Measurements from ENCODE around the gene ANKLE1.
A peak's percentile ranks its signal among the peaks of the same experiment; 100 is the strongest.

ANKLE1 gene

GRCh38 chr19:17303167-17303939 is 21.7 kb downstream of the ANKLE1 start, which contains the start of gene ABHD8:
Gene ABHD8 (minus strand): TSS chr19:17303425. CDS start chr19:17301616, 1,809 bp downstream.
- H3K4me3 ChIP-seq (ENCODE audit: low read length in 2 of 2): peak within 1 kb of the TSS; percentile 60 to 83
- no CpG with 5 or more reads among the region's 52 CpGs for WGBS, 2 donors (ENCODE audit: extremely low coverage in 2 of 2, insufficient read length in 2 of 2, insufficient replicate concordance in 1 of 2)

GRCh38 chr19:17303940-17304267 is 22.2 kb downstream of the ANKLE1 start:
- Histone ChIP-seq H3K14ac (ENCODE audit: low read length) (no peak overlapping the region), H3K4me3 (ENCODE audit: low read length in 2 of 2) (peak overlapping the region in 1 of 2 donors; percentile 60), H2BK120ac (ENCODE audit: low read depth, low read length) (no peak overlapping the region), H3K27ac (replicated peaks; ENCODE audit: low read length) (no peak overlapping the region), H2BK5ac (ENCODE audit: low read length) (no peak overlapping the region), H2BK15ac (ENCODE audit: low read length) (no peak overlapping the region), H3K79me1 (ENCODE audit: low read depth, low read length) (peaks cover 4% of the 10 kb centered on the region), H3K4me2 (ENCODE audit: insufficient read depth, low read length, poor library complexity, severe bottlenecking) (peak overlapping the region; percentile 48), H3K36me3 (replicated peaks in 1 of 2; ENCODE audit: control insufficient read depth in 2 of 2, insufficient read depth in 2 of 2, low read length in 2 of 2) (peaks cover 2 to 8% of the 10 kb centered on the region in 2 donors), H3K27me3 (ENCODE audit: control insufficient read depth in 3 of 3, insufficient read depth in 3 of 3, low read depth in 1 of 3, low read length in 3 of 3) (no peaks in the 10 kb centered on the region), H3K4ac (ENCODE audit: low read length) (no peak overlapping the region), H3K9ac (ENCODE audit: low read depth, low read length, poor library complexity) (no peak overlapping the region), H4K8ac (ENCODE audit: low read depth, low read length) (no peak overlapping the region), H2AK5ac (ENCODE audit: low read depth, low read length) (no peak overlapping the region), H2BK12ac (ENCODE audit: low read length) (no peak overlapping the region), H3K4me1 (ENCODE audit: control insufficient read depth in 2 of 2, insufficient read depth in 1 of 2, low read depth in 1 of 2, low read length in 2 of 2) (peaks cover 11 to 14% of the 10 kb centered on the region in 2 donors), H3K9me3 (replicated peaks in 1 of 2; ENCODE audit: control insufficient read depth in 2 of 2, insufficient read depth in 1 of 2, low read depth in 1 of 2, low read length in 2 of 2) (no peaks in the 10 kb centered on the region), H3K23ac (ENCODE audit: low read depth, low read length, poor library complexity) (no peak overlapping the region), H3K18ac (ENCODE audit: low read length) (no peak overlapping the region), H4K91ac (ENCODE audit: low read depth, low read length, poor library complexity) (no peak overlapping the region), H2AFZ (ENCODE audit: low read length) (peak overlapping the region; percentile 87)
- no peak for DNase-seq (ENCODE audit: low spot score)
- no CpG with 5 or more reads among the region's 12 CpGs for WGBS, 2 donors (ENCODE audit: extremely low coverage in 2 of 2, insufficient read length in 2 of 2, insufficient replicate concordance in 1 of 2)

More at GRCh38 chr19:17303167-17303939, 21.7 kb downstream of the ANKLE1 start, which contains the start of gene ABHD8:
- Histone ChIP-seq H3K18ac (ENCODE audit: low read length) (peak within 1 kb of the TSS; percentile 98), H3K4me2 (ENCODE audit: insufficient read depth, low read length, poor library complexity, severe bottlenecking) (peak within 1 kb of the TSS; percentile 94), H2BK15ac (ENCODE audit: low read length) (peak within 1 kb of the TSS; percentile 86), H3K36me3 (replicated peaks in 1 of 2; ENCODE audit: control insufficient read depth in 2 of 2, insufficient read depth in 2 of 2, low read length in 2 of 2) (peaks cover 2 to 13% of the 10 kb centered on the region in 2 donors), H3K79me1 (ENCODE audit: low read depth, low read length) (peaks cover 4% of the 10 kb centered on the region), H2BK120ac (ENCODE audit: low read depth, low read length) (peak within 1 kb of the TSS; percentile 65), H3K9ac (ENCODE audit: low read depth, low read length, poor library complexity) (peak within 1 kb of the TSS; percentile 89), H4K8ac (ENCODE audit: low read depth, low read length) (no peak within 1 kb of the TSS), H2AFZ (ENCODE audit: low read length) (peak within 1 kb of the TSS; percentile 87), H3K9me3 (replicated peaks in 1 of 2; ENCODE audit: control insufficient read depth in 2 of 2, insufficient read depth in 1 of 2, low read depth in 1 of 2, low read length in 2 of 2) (peaks cover 0 to 2% of the 10 kb centered on the region in 2 donors), H3K14ac (ENCODE audit: low read length) (peak within 1 kb of the TSS; percentile 63), H3K27ac (replicated peaks; ENCODE audit: low read length) (no peak within 1 kb of the TSS), H2BK12ac (ENCODE audit: low read length) (no peak within 1 kb of the TSS), H3K27me3 (ENCODE audit: control insufficient read depth in 3 of 3, insufficient read depth in 3 of 3, low read depth in 1 of 3, low read length in 3 of 3) (no peaks in the 10 kb centered on the region), H3K4ac (ENCODE audit: low read length) (no peak within 1 kb of the TSS), H2AK5ac (ENCODE audit: low read depth, low read length) (peak within 1 kb of the TSS; percentile 97), H2BK5ac (ENCODE audit: low read length) (peak within 1 kb of the TSS; percentile 98), H3K23ac (ENCODE audit: low read depth, low read length, poor library complexity) (peak within 1 kb of the TSS; percentile 48), H3K4me1 (ENCODE audit: control insufficient read depth in 2 of 2, insufficient read depth in 1 of 2, low read depth in 1 of 2, low read length in 2 of 2) (peaks cover 11 to 14% of the 10 kb centered on the region in 2 donors), H4K91ac (ENCODE audit: low read depth, low read length, poor library complexity) (no peak within 1 kb of the TSS)
- peak; percentile 96 for DNase-seq (ENCODE audit: low spot score)

- no peak overlapping the region for H3K9ac ChIP-seq (ENCODE audit: low read depth, low read length, poor library complexity)
- 100% methylated on average over 1 of the region's 12 CpGs; no CpG with 5 or more reads in 1 of the 2 donors for WGBS, 2 donors (ENCODE audit: extremely low coverage in 2 of 2, insufficient read length in 2 of 2, insufficient replicate concordance in 1 of 2)
- H3K4me2 ChIP-seq (ENCODE audit: insufficient read depth, low read length, poor library complexity, severe bottlenecking): no peak overlapping the region
Observed at GRCh38 chr19:17304386-17305215, 22.9 kb downstream of the ANKLE1 start.

GRCh38 chr19:17305216-17305516 is 23.5 kb downstream of the ANKLE1 start:
- Histone ChIP-seq H4K8ac (ENCODE audit: low read depth, low read length) (no peak overlapping the region), H3K27me3 (ENCODE audit: control insufficient read depth in 3 of 3, insufficient read depth in 3 of 3, low read depth in 1 of 3, low read length in 3 of 3) (no peaks in the 10 kb centered on the region), H3K27ac (replicated peaks; ENCODE audit: low read length) (peak overlapping the region; percentile 56), H3K36me3 (replicated peaks in 1 of 2; ENCODE audit: control insufficient read depth in 2 of 2, insufficient read depth in 2 of 2, low read length in 2 of 2) (peaks cover 2 to 6% of the 10 kb centered on the region in 2 donors), H3K9me3 (replicated peaks in 1 of 2; ENCODE audit: control insufficient read depth in 2 of 2, insufficient read depth in 1 of 2, low read depth in 1 of 2, low read length in 2 of 2) (no peaks in the 10 kb centered on the region), H3K23ac (ENCODE audit: low read depth, low read length, poor library complexity) (no peak overlapping the region), H4K91ac (ENCODE audit: low read depth, low read length, poor library complexity) (no peak overlapping the region), H3K4me2 (ENCODE audit: insufficient read depth, low read length, poor library complexity, severe bottlenecking) (peak overlapping the region; percentile 94), H2BK15ac (ENCODE audit: low read length) (no peak overlapping the region), H3K4ac (ENCODE audit: low read length) (no peak overlapping the region), H2AK5ac (ENCODE audit: low read depth, low read length) (no peak overlapping the region), H3K4me3 (ENCODE audit: low read length in 2 of 2) (peak overlapping the region in 1 of 2 donors; percentile 75), H3K4me1 (ENCODE audit: control insufficient read depth in 2 of 2, insufficient read depth in 1 of 2, low read depth in 1 of 2, low read length in 2 of 2) (peaks cover 13 to 14% of the 10 kb centered on the region in 2 donors), H2BK12ac (ENCODE audit: low read length) (no peak overlapping the region), H3K9ac (ENCODE audit: low read depth, low read length, poor library complexity) (no peak overlapping the region), H3K18ac (ENCODE audit: low read length) (peak overlapping the region; percentile 76), H3K14ac (ENCODE audit: low read length) (no peak overlapping the region), H2BK120ac (ENCODE audit: low read depth, low read length) (no peak overlapping the region), H2BK5ac (ENCODE audit: low read length) (peak overlapping the region; percentile 32), H2AFZ (ENCODE audit: low read length) (peak overlapping the region; percentile 93), H3K79me1 (ENCODE audit: low read depth, low read length) (peaks cover 4% of the 10 kb centered on the region)
- DNase-seq (ENCODE audit: low spot score): no peak
- WGBS, 2 donors (ENCODE audit: extremely low coverage in 2 of 2, insufficient read length in 2 of 2, insufficient replicate concordance in 1 of 2): no CpG with 5 or more reads among the region's 7 CpGs

More at GRCh38 chr19:17304386-17305215, 22.9 kb downstream of the ANKLE1 start:
- H4K91ac ChIP-seq (ENCODE audit: low read depth, low read length, poor library complexity): no peak overlapping the region
- no peak overlapping the region for H2BK120ac ChIP-seq (ENCODE audit: low read depth, low read length)
- H3K27ac ChIP-seq (replicated peaks; ENCODE audit: low read length): no peak overlapping the region
- H3K79me1 ChIP-seq (ENCODE audit: low read depth, low read length): peaks cover 4% of the 10 kb centered on the region
- H2BK15ac ChIP-seq (ENCODE audit: low read length): no peak overlapping the region
- H3K4me1 ChIP-seq (ENCODE audit: control insufficient read depth in 2 of 2, insufficient read depth in 1 of 2, low read depth in 1 of 2, low read length in 2 of 2): peaks cover 11 to 14% of the 10 kb centered on the region in 2 donors
- H3K4ac ChIP-seq (ENCODE audit: low read length): no peak overlapping the region
- H3K14ac ChIP-seq (ENCODE audit: low read length): no peak overlapping the region
- H2BK5ac ChIP-seq (ENCODE audit: low read length): no peak overlapping the region
- DNase-seq (ENCODE audit: low spot score): no peak
- H3K36me3 ChIP-seq (replicated peaks in 1 of 2; ENCODE audit: control insufficient read depth in 2 of 2, insufficient read depth in 2 of 2, low read length in 2 of 2): peaks cover 2 to 7% of the 10 kb centered on the region in 2 donors
- no peak overlapping the region for H2AK5ac ChIP-seq (ENCODE audit: low read depth, low read length)
- H3K23ac ChIP-seq (ENCODE audit: low read depth, low read length, poor library complexity): no peak overlapping the region
- H3K9me3 ChIP-seq (replicated peaks in 1 of 2; ENCODE audit: control insufficient read depth in 2 of 2, insufficient read depth in 1 of 2, low read depth in 1 of 2, low read length in 2 of 2): no peaks in the 10 kb centered on the region
- no peak overlapping the region for H2BK12ac ChIP-seq (ENCODE audit: low read length)
- H4K8ac ChIP-seq (ENCODE audit: low read depth, low read length): no peak overlapping the region
- H3K18ac ChIP-seq (ENCODE audit: low read length): no peak overlapping the region
- no peak overlapping the region for H2AFZ ChIP-seq (ENCODE audit: low read length)
- no peak overlapping the region for H3K4me3 ChIP-seq (ENCODE audit: low read length in 2 of 2)
- H3K27me3 ChIP-seq (ENCODE audit: control insufficient read depth in 3 of 3, insufficient read depth in 3 of 3, low read depth in 1 of 3, low read length in 3 of 3): no peaks in the 10 kb centered on the region
